Left forelimb (tissue), 1 donor: ENCODE results near the gene HMCN2.
"Not testable (repeated sequence)": the region's sequence is repeated elsewhere in the genome, so short reads cannot be mapped to it uniquely, and the experiment has no call there.

Experiments used
- DNase-seq: peaks from one replicate; pipeline ENCODE4 v3.0.0-alpha.2; 2018; ENCODE audit warnings: low spot score

The HMCN2 gene

DNA sequence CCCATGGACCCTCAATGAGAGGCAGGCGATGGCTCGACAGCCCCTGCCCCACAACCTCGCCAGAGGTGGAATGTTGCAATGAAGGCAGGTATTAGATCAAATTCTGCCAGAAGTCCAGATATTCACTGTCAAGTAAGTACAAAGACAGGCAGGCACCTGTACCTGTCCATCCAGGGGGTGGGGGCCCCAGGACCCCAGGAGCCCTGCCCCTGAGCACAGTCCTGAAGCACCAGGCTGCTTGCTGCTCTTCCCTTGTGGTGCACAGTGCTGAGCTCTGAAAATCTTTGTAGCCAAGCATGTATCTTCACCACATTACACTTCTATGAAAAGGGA is 26.2 kb upstream of the HMCN2 start:
- DNase-seq: no peak

- no peak for DNase-seq
Observed at GRCh38 chr9:130239741-130240241, 25.8 kb upstream of the HMCN2 start.

GRCh38 chr9:130240410-130241197 is 25.0 kb upstream of the HMCN2 start:
- no peak for DNase-seq

DNA sequence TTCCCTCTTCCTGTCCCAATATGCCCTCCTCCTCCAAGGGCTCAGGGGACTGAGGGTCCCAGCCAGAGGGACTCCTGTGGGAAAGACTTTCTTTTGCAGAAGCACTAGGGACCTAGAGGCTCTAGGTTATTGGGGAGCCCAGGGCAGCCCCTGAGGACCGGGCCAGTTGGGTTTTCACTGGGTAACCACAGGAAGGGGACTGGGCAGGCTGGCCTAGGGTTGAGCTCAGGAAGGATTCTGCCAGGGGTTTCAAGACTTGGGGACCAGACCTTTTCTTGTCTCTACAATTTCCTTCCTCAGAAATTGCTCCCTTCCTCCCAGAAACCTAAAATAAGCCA is 24.4 kb upstream of the HMCN2 start:
- no peak for DNase-seq

DNA sequence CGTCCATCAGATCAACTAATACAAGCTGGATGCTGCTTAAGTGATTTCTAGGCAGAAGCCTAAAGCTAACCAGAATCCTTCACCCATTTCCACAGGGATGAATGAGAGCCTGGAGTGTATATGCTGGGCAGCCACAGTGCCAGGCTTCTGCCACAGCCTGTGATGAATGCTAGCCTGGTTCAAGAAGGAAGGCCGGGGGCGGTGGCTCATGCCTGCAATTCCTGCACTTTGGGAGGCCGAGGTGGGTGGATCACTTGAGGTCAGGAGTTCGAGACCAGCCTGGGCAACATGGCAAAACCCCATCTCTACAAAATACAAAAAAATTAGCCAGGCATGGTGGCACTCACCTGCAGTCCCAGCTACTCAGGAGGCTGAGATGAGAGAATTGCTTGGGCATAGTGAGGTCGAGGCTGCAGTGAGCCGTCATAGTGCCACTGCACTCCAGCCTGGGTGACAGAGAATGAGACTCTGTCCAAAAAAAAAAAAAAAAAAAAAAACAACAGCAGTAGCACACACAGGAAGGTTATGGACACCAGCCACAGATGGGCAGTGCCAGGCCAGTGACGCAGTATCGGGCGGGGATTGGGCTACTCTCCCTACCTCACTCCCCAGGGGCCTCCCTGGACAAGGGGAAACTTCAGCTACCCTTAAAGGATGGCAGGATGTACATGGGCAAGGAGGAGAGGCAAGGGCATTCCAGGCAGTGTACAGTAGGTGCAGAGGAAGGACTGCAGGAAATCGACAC is 23.1 kb upstream of the HMCN2 start:
- DNase-seq: no peak

- DNase-seq: peak; percentile 81
Observed at GRCh38 chr9:130243015-130243881, 22.3 kb upstream of the HMCN2 start.

GRCh38 chr9:130243882-130244170 is 21.7 kb upstream of the HMCN2 start:
- no peak for DNase-seq

GRCh38 chr9:130244548-130245165 is 20.9 kb upstream of the HMCN2 start:
- no peak for DNase-seq

DNA sequence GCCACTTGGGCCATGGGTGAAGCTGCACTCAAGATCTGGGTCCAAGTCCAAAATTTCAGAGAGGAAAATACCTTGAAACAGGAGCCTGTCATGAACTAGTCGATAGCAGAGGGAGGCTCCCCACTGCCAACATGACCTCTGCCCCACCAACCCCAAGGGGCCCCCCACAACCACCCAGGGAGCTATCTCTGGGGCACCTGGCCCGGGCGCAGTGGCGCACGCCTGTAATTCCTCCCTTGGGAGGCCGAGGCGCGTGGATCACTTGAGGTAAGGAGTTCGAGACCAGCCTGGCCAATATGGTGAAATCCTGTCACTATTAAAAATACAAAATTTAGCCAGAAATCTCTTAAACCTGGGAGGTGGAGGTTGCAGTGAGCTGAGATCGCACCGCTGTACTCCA is 20.1 kb upstream of the HMCN2 start:
- DNase-seq: no peak

GRCh38 chr9:130246126-130246525 is 19.4 kb upstream of the HMCN2 start:
- DNase-seq: no peak

- DNase-seq: peak; percentile 38
Observed at GRCh38 chr9:130254747-130255630, 10.6 kb upstream of the HMCN2 start.

GRCh38 chr9:130255631-130256134 is 9.9 kb upstream of the HMCN2 start:
- peak; percentile 52 for DNase-seq

GRCh38 chr9:130256644-130257043 is 8.9 kb upstream of the HMCN2 start:
- no peak for DNase-seq

GRCh38 chr9:130258137-130258536 is 7.4 kb upstream of the HMCN2 start:
- DNase-seq: not testable (repeated sequence)

GRCh38 chr9:130259044-130259443 is 6.5 kb upstream of the HMCN2 start:
- no peak for DNase-seq

DNA sequence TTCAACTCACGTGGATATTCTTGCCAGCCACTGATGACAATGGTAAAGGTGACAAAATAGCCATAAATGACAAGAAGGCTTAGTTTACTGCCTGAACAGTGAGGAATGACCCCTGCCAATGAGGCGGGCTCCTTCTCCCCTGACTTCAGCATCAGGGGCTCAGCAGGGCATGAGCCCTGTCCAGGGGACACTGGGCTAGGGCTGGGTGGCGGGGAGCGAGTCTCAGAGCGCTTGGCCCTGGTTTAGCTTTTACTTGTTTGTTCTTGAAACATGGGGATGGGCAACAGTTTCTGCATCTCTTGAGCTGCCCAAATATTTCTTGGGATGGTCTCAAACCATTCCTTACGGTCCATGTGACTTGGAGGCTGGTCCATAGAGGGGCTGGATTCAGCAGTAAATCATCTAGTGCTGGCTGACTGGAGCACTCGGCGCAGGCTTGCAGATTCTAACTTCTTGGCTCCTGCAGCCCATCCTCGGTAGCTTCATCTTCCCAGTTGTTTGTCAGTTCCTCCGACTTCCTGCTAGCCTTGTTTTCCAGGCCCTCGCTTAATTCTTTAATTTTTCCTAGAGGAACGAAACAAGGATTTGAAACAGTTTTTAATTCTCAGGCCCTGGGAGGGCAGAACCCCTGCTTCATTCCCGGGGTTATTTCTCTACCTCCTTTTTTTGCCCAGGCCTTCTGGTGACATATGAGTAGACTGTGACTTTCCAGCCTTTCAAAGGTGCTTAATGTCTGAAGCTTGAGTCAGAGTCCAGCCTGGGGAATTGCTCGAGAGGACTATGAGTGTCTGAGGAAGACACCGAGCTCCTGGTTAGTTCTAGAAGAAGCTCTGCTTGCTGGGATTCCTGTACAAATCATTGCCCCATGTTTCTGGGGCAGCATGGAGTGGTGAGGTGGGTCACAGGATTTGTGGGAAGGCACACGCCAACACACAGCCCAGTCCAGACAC is 4.5 kb upstream of the HMCN2 start:
- no peak for DNase-seq

GRCh38 chr9:130262061-130262745 is 3.4 kb upstream of the HMCN2 start:
- no peak for DNase-seq

DNA sequence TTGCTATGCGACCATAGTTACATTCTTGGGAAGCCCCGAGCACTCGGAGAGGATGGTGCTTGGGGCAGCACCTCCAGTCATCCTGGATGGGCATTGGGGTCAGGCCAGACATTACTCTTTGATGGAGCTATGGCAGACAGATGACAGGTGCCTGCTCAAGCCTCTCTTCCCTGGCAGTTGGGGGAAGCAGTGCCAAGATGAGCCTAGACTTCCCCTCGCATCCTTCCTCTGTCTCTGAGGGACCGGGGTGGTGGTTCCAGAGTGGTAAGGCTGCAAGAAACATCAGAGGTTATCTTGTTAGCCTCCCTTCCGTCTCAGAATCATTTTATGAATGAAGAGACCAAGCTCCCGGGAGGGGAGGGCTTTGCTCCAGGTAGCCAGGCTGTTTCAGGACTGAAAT is 2.8 kb upstream of the HMCN2 start:
- peak; percentile 23 for DNase-seq
